Measurements from ENCODE around the gene PUM1.

The PUM1 gene

GRCh38 chr1:30887485-30888315, 177.8 kb downstream of the PUM1 start:
- Histone ChIP-seq H3K4me1 (ENCODE audit: control insufficient read depth, insufficient read depth, low read length) (peaks cover 7% of the 10 kb centered on the region), H3K4me3 (ENCODE audit: low read depth, low read length) (no peak overlapping the region), H3K9ac (ENCODE audit: low read depth, low read length) (no peak overlapping the region)

DNA sequence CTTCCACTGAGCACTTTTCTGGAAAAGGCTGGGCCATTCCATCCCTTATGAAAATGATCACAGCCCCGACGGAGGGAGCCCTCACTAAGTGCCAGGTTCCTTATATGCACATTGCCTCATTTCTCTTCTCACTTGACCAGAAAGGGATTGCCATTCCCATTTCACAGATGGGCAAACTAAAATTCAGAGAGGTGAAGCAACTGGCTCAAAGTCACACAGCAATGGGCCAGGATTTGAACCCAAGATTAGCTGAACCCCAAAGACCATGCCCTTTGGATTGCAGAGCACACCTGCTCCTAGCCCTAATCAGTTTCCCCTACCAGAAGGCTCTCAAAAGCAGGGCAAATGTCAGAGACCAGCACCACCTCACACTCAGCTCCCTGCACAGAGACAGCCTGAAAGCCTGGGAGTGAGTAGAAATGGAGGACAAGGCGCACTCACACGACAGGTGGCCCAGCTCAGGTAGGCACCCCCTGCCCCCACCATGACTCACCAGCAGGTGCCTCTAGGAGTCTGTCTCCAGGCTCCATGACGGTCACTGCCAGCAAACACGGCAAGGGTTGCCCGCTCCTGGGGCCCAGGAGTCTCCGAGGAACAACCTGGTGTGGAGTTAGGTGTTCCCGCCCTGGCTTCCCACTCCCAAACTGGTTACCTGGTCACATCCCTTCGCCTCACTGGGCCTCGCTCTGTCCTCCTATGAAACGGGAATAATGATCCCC, 178.6 kb downstream of the PUM1 start:
- Histone ChIP-seq H3K4me1 (ENCODE audit: control insufficient read depth, insufficient read depth, low read length) (peaks cover 7% of the 10 kb centered on the region), H3K4me3 (ENCODE audit: low read depth, low read length) (no peak overlapping the region), H3K9ac (ENCODE audit: low read depth, low read length) (peak overlapping the region; percentile 60), H3K9me3 (ENCODE audit: control insufficient read depth, insufficient read depth, low read length) (no peaks in the 10 kb centered on the region), H3K27me3 (ENCODE audit: control insufficient read depth, insufficient read depth, low read length) (no peaks in the 10 kb centered on the region), H3K36me3 (ENCODE audit: control insufficient read depth, insufficient read depth, low read length) (no peaks in the 10 kb centered on the region)

More at GRCh38 chr1:30887485-30888315, 177.8 kb downstream of the PUM1 start:
- H3K9me3 ChIP-seq (ENCODE audit: control insufficient read depth, insufficient read depth, low read length), result no peaks in the 10 kb centered on the region
- no peaks in the 10 kb centered on the region for H3K27me3 ChIP-seq (ENCODE audit: control insufficient read depth, insufficient read depth, low read length)
- no peaks in the 10 kb centered on the region for H3K36me3 ChIP-seq (ENCODE audit: control insufficient read depth, insufficient read depth, low read length)

DNA sequence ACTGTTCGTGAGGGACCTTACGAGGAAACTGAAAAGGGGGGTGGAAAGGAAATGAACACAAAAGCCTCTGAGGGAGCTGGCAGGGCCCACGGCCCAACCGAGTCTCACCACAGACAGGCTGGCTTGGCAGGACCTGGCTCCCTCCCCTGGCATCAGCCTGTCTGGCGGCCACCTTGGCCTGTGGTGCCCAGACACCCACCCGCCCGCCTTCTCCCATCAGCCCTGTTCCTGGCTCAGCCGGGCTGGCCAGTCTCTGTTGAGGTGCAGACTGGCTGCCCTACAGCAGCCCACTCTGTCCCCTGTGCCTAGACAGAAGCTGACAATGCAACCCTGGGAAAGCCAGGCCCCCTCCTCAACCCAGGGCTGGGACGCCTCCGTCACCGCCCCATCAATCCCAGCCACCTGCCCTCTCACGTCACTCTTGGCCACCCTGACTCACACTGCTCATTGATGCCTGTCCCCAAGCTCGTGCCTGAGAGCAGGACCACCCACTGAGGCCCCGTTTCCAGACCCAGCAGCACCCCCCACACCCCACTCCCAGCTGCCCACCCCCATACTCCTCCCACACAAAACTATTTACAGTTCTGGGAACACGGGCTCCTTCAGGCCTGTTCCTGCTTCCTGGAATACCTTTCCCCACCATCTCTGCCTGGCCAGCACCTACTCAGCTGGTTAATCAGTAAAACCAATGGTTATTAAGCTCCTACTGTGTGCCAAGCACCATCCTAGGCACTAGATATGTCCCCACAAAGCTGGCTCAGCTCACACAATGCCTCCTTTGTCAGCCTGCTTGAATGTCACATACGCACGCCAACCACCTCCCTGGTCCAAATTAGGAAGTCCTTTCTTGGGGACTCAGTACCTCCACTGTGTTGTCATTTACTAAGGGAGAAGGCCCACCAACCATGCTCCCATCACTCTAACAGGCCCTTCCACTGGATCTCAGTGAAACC, 179.7 kb downstream of the PUM1 start:
- Histone ChIP-seq H3K4me1 (ENCODE audit: control insufficient read depth, insufficient read depth, low read length) (peaks cover 9% of the 10 kb centered on the region), H3K9ac (ENCODE audit: low read depth, low read length) (no peak overlapping the region), H3K9me3 (ENCODE audit: control insufficient read depth, insufficient read depth, low read length) (no peaks in the 10 kb centered on the region), H3K27me3 (ENCODE audit: control insufficient read depth, insufficient read depth, low read length) (no peaks in the 10 kb centered on the region), H3K36me3 (ENCODE audit: control insufficient read depth, insufficient read depth, low read length) (no peaks in the 10 kb centered on the region), H3K4me3 (ENCODE audit: low read depth, low read length) (no peak overlapping the region)

- Histone ChIP-seq H3K9me3 (ENCODE audit: control insufficient read depth, insufficient read depth, low read length) (no peaks in the 10 kb centered on the region), H3K4me1 (ENCODE audit: control insufficient read depth, insufficient read depth, low read length) (peaks cover 12% of the 10 kb centered on the region), H3K36me3 (ENCODE audit: control insufficient read depth, insufficient read depth, low read length) (no peaks in the 10 kb centered on the region), H3K9ac (ENCODE audit: low read depth, low read length) (no peak overlapping the region), H3K4me3 (ENCODE audit: low read depth, low read length) (no peak overlapping the region), H3K27me3 (ENCODE audit: control insufficient read depth, insufficient read depth, low read length) (no peaks in the 10 kb centered on the region)
Measured at GRCh38 chr1:30884723-30885122, 180.8 kb downstream of the PUM1 start.

DNA sequence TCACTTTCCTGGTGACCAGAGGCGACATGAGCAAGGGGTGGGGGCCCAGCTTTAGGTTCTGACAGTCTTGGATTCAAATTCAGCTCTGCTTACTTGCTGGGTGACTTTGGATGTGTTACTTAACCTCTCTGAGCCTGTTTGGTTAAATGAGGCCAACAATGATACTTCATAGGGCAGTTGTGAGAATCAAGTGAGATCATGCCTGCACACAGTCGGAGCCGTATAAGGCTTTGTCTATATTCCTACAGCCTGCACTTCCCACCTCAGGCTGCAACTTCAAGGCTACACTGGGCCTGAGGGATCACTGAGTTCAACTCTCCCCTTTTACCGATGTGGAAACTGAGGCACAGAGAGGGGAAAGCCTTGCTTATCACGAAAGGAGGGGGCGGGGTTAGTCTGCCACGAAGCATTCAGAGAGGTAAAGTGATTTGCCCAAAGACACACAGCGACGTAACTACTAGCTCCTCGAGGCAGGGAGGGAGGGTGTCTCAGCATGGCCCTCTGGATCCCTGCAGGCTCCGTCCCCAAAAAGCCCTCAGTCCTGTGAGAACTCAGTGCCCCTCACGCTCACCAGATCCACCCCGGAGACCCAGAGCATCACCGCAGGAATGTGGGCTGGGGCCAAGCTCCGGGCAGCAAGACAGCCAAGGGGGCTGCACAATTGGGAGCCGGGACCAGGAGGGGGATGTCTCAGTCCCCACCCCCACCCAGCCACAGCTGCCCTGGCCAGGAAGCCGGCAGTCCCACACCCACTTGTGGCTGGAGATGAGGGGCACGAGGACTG, 181.9 kb downstream of the PUM1 start:
- Histone ChIP-seq H3K9ac (ENCODE audit: low read depth, low read length) (no peak overlapping the region), H3K27me3 (ENCODE audit: control insufficient read depth, insufficient read depth, low read length) (no peaks in the 10 kb centered on the region), H3K4me3 (ENCODE audit: low read depth, low read length) (no peak overlapping the region), H3K36me3 (ENCODE audit: control insufficient read depth, insufficient read depth, low read length) (no peaks in the 10 kb centered on the region), H3K9me3 (ENCODE audit: control insufficient read depth, insufficient read depth, low read length) (no peaks in the 10 kb centered on the region), H3K4me1 (ENCODE audit: control insufficient read depth, insufficient read depth, low read length) (peaks cover 12% of the 10 kb centered on the region)

- Histone ChIP-seq H3K9me3 (ENCODE audit: control insufficient read depth, insufficient read depth, low read length) (no peaks in the 10 kb centered on the region), H3K27me3 (ENCODE audit: control insufficient read depth, insufficient read depth, low read length) (no peaks in the 10 kb centered on the region), H3K4me3 (ENCODE audit: low read depth, low read length) (no peak overlapping the region), H3K9ac (ENCODE audit: low read depth, low read length) (no peak overlapping the region), H3K4me1 (ENCODE audit: control insufficient read depth, insufficient read depth, low read length) (peaks cover 8% of the 10 kb centered on the region), H3K36me3 (ENCODE audit: control insufficient read depth, insufficient read depth, low read length) (no peaks in the 10 kb centered on the region)
Measured at GRCh38 chr1:30882678-30883388, 182.7 kb downstream of the PUM1 start.
